IPS-NIHi11 (cell line): Measurements from ENCODE around the gene SLC24A4.

Source experiments
- DNase-seq: peaks from one replicate; pipeline ENCODE4 v3.0.0; 2012; ENCODE audit warnings: mixed read lengths, low spot score

The SLC24A4 gene

GRCh38 chr14:92316176-92316575 lies 6.8 kb upstream of the SLC24A4 start:
- no peak for DNase-seq

GRCh38 chr14:92316937-92317336 lies 6.0 kb upstream of the SLC24A4 start:
- DNase-seq: peak; percentile 34

GRCh38 chr14:92317511-92317910 lies 5.5 kb upstream of the SLC24A4 start:
- no peak for DNase-seq

GRCh38 chr14:92321701-92322100 lies 1.3 kb upstream of the SLC24A4 start:
- no peak for DNase-seq

- peak; percentile 36 for DNase-seq
These were observed 449 bp upstream of the SLC24A4 start for GRCh38 chr14:92322516-92322915.

GRCh38 chr14:92323916-92324818 lies 1.2 kb downstream of the SLC24A4 start:
- DNase-seq: peak; percentile 33

GRCh38 chr14:92325835-92326234 lies 2.9 kb downstream of the SLC24A4 start:
- DNase-seq: no peak

- DNase-seq: peak; percentile 17
These were observed 5.8 kb downstream of the SLC24A4 start for GRCh38 chr14:92328664-92329255.

GRCh38 chr14:92334050-92334449 lies 11.1 kb downstream of the SLC24A4 start:
- no peak for DNase-seq

- DNase-seq: no peak
These were observed 13.4 kb downstream of the SLC24A4 start for GRCh38 chr14:92336363-92336762.

GRCh38 chr14:92339426-92339825 lies 16.5 kb downstream of the SLC24A4 start:
- DNase-seq: no peak

GRCh38 chr14:92340071-92340470 lies 17.1 kb downstream of the SLC24A4 start:
- no peak for DNase-seq

GRCh38 chr14:92340931-92341330 lies 18.0 kb downstream of the SLC24A4 start:
- DNase-seq: no peak

GRCh38 chr14:92341791-92342190 lies 18.8 kb downstream of the SLC24A4 start:
- DNase-seq: no peak

- DNase-seq: no peak
These were observed 25.2 kb downstream of the SLC24A4 start for GRCh38 chr14:92348154-92348553.

GRCh38 chr14:92351750-92352149 lies 28.8 kb downstream of the SLC24A4 start:
- no peak for DNase-seq

GRCh38 chr14:92352158-92352985 lies 29.4 kb downstream of the SLC24A4 start:
- peak; percentile 63 for DNase-seq

GRCh38 chr14:92353447-92353846 lies 30.5 kb downstream of the SLC24A4 start:
- no peak for DNase-seq

GRCh38 chr14:92356677-92357076 lies 33.7 kb downstream of the SLC24A4 start:
- no peak for DNase-seq

GRCh38 chr14:92360651-92361370 lies 37.8 kb downstream of the SLC24A4 start:
- DNase-seq: no peak

- DNase-seq: peak; percentile 49
These were observed 39.8 kb downstream of the SLC24A4 start for GRCh38 chr14:92362781-92363235.

- no peak for DNase-seq
These were observed 43.3 kb downstream of the SLC24A4 start for GRCh38 chr14:92366237-92366636.
